ENCODE results near the gene DDIT4L.

Gene DDIT4L

DNA sequence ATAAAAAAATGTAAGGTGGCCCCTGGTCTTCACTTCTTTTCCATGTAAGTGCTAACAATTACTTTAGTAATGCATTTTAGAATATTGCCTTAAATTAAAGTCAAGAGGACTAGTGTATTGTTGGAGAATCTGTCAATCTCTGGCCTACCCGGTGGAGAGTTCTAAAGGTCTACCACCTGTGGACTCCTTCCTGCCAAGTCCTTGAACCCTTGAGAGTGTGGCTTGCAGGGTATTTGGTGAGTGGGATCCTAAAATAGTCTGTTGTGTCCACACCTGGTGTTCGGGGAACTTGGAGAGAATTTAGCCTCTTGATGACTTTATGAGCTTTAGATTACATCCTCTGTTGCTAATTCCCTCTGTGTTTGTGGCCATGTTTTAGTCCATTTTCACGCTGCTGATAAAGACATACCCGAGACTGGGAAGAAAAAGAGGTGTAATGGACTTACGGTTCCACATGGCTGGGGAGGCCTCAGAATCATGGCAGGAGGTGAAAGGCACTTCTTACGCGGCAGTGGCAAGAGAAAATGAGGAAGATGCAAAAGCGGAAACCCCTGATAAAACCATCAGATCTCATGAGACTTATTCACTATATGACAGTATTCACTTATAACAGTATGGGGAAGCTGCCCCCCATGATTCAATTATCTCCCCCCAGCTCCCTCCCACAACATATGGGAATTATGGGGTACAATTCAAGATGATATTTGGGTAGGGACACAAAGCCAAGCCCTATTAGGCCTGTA is 23.8 kb downstream of the DDIT4L start:
- DNase-seq (ENCODE audit: low read depth) = no peak
- TF ChIP-seq, protein P1, sequence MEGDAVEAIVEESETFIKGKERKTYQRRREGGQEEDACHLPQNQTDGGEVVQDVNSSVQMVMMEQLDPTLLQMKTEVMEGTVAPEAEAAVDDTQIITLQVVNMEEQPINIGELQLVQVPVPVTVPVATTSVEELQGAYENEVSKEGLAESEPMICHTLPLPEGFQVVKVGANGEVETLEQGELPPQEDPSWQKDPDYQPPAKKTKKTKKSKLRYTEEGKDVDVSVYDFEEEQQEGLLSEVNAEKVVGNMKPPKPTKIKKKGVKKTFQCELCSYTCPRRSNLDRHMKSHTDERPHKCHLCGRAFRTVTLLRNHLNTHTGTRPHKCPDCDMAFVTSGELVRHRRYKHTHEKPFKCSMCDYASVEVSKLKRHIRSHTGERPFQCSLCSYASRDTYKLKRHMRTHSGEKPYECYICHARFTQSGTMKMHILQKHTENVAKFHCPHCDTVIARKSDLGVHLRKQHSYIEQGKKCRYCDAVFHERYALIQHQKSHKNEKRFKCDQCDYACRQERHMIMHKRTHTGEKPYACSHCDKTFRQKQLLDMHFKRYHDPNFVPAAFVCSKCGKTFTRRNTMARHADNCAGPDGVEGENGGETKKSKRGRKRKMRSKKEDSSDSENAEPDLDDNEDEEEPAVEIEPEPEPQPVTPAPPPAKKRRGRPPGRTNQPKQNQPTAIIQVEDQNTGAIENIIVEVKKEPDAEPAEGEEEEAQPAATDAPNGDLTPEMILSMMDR (IDR thresholded peaks at IDR 0.05; ENCODE audit: insufficient read depth, low read depth, low read length, missing control alignments) = no peak
- no peak overlapping the region for H3K4me3 ChIP-seq (ENCODE audit: low read length)

DNA sequence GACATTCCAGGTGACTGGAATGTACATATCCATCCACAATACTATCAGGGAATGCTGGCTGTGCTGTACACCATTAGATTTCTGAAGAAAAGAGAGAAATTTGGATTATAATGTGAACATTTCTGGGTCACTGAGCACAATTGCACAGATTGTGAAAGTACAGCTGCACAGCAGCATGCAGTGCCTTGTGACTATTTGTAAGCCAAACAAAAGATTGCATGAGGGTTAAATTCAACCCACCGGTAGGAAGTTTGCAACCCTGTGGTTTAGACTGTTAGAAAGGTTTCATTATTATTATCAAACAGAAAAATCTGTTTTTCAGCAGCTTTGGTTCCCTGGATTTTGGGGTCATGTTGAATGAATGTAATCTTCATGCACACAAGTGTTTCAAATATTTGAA is 24.5 kb downstream of the DDIT4L start:
- DNase-seq (ENCODE audit: low read depth) = no peak
- TF ChIP-seq, protein P1 (IDR thresholded peaks at IDR 0.05; ENCODE audit: insufficient read depth, low read depth, low read length, missing control alignments) = no peak
- no peak overlapping the region for H3K4me3 ChIP-seq (ENCODE audit: low read length)

DNA sequence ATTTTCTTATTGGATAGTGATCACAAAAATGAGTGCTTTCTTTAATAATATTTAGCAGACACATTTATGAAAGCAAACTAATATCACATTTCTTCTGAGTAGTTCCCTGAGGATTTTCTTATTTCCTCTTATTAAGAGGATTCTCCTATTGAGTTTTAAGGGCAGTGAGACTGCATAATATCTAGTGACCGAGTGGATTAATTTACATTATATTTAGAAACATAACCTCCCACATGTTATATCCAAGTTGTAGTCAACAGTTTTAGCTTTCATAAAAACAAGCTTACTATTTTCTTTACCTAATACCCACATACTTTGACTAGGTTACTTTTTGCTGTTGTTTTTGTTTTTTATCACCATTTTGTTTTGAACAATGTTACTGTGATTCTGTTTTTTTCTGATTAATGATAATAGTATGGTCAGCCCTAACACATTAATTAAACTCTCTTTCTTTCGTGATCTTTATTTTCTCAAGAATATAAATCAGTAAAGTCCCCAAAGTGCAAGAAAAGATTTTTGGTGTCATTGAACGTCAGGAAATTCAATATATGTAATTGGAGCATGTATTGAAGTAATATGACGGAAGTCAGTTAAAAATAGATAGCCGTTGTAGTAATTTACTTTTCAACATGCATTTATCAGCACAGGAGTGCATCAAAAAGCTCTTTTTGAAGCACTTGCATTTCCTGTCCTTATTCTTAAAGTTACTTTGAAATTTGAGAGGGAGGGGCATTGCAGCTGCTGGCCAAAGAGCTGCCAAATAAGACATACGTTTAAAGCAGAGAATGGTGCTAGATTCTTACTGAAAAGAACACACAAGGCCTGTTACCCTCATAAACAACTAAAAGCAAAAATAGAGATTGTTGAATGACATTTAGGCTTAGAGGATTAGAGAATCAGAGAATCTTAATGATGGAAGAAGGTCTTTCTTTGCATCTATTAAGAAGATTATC is 25.2 kb downstream of the DDIT4L start:
- H3K4me3 ChIP-seq (ENCODE audit: low read length) = no peak overlapping the region
- DNase-seq (ENCODE audit: low read depth) = no peak
- TF ChIP-seq, protein P1 (IDR thresholded peaks at IDR 0.05; ENCODE audit: insufficient read depth, low read depth, low read length, missing control alignments) = no peak

DNA sequence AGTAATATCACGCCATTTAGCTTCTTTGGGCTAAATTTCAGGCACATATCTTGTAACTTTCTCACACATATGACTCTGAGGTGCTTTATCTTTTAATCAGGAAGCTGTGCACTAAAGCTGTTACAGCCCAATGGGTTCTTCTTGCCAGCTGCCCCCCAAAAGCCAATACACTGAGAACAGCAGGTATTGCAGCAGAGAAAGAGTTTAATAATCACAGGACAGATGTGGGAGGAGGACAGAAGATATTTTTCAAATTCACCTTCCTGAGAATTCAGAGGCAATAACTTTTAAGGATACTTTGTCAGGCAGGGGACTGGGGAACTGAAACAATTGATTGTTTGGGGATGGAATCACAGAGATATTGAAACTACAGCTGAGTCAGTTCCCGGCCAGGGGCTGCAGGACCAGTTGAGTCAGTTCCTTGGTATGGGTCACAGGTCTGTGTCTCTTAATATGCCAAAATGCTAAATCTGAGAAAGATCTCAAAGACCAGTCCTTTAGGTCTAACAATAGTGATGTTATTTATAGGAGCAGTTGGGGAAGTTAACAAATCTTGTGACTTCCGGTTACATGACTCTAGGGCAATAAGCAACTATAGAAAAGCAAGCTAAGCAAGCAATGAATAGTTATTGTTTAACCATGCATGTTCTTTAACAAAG is 28.1 kb downstream of the DDIT4L start:
- no peak overlapping the region for H3K4me3 ChIP-seq (ENCODE audit: low read length)
- TF ChIP-seq, protein P1 (IDR thresholded peaks at IDR 0.05; ENCODE audit: insufficient read depth, low read depth, low read length, missing control alignments) = no peak
- DNase-seq (ENCODE audit: low read depth) = no peak

DNA sequence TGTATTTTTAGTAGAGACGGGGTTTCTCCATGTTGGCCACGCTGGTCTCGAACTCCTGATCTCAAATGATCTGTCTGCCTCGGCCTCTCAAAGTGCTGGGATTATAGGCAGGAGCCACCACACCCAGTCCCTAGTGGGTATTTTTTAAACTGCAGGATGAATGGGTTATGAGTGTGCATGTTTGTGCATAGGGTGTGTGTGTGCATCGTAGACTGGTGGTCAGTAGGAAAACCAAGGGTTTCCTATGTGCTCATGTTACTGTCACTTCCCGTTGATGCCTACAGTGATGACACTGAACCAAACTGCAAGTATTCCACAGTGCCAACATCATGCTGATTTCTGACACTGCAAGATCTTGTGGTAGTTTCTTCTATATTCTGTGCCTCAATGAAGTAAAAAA is 41.1 kb downstream of the DDIT4L start:
- DNase-seq (ENCODE audit: low read depth) = no peak
- H3K4me3 ChIP-seq (ENCODE audit: low read length) = no peak overlapping the region
- TF ChIP-seq, protein P1 (IDR thresholded peaks at IDR 0.05; ENCODE audit: insufficient read depth, low read depth, low read length, missing control alignments) = no peak

DNA sequence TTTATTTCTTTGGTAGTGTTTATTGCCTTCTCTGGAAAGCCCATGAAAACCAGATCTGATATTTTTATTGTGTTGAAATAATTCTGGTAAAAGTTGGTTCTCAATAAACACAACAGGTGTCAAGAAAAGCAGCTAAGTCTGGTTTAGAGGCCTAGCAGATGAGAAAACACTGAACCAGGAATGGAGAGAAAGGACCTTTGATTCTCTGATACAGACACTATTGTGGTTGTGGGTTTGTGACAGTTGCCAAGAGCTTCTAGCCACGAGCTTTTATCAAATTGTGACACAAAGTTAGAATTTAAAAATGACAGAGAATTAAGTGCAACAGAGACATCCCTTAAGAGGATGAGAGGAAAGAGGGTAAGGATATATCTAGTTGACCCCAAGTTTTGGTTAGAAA is 42.6 kb downstream of the DDIT4L start:
- TF ChIP-seq, protein P1 (IDR thresholded peaks at IDR 0.05; ENCODE audit: insufficient read depth, low read depth, low read length, missing control alignments) = no peak
- H3K4me3 ChIP-seq (ENCODE audit: low read length) = no peak overlapping the region
- no peak for DNase-seq (ENCODE audit: low read depth)

Data from epithelial cell of esophagus (primary cell).